Measurements from ENCODE around the gene PSMD7. TPM values are rescaled to one million over a fixed set of nuclear protein-coding genes. Genes with fewer than 3 reads are reported as not detected.

The PSMD7 gene
- total RNA-seq, 2 experiments from 2014 or later: 95.1 to 96.1 TPM

DNA sequence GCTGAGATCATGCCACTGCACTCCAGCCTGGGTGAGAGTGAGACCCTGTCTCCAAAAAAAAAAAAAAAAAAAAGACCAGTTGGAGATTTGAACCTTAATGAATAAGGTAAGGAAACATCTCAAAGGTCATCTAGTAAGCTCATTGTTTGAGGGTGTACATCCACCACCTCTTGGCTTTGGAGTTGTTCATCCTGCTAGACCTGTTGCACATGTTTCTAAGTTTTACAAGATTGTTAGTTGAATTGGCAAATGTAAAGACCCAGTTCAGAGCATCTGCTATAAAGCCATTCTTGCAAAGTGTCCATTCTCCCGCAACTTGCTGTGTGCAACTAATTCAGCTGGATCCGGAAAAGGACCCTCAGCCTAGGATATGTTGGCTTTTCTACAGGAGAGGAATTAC lies 1.5 kb downstream of the PSMD7 start:
- Mint-ChIP-seq H3K36me3 (ENCODE audit: low read depth) (peaks cover 59% of the 10 kb centered on the region), H3K27me3 (ENCODE audit: low read depth) (no peaks in the 10 kb centered on the region), H3K27ac (peak overlapping the region; percentile 96), H3K4me3 (peak overlapping the region; percentile 88), H3K4me1 (ENCODE audit: low read depth) (peaks cover 41% of the 10 kb centered on the region), H3K9me3 (ENCODE audit: insufficient read depth) (no peaks in the 10 kb centered on the region)
- no peak for ATAC-seq
- ChIA-PET CTCF (interaction anchor here (1.7 to 3.4 kb wide), 2 partner anchors 11 to 23 kb away, joined by 5 to 31 read pairs; no protein-coding TSS in a partner anchor), POLR2A (interaction anchor here (1.0 to 1.8 kb wide), 3 partner anchors 8 to 369 kb away, joined by 3 to 10 read pairs (median 8); partner anchors contain the start of gene RFWD3)
- DNase-seq: no peak

DNA sequence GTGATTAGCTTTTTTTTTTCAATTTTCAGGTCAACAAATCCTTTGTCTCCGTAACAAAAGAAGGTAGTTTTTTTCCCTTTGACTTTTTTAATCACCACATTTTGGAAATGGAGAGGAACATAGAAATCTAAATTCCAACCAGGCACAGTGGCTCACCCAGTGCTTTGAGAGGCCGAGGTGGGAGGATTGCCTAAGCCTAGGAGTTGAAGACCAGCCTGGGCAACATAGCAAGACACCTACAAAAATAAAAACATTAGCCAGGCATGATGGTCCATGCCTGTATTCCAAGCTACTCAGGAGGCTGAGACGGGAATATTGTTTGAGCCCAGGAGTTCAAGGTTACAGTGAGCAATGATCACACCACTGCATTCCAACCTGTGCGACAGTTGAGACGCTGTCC lies 5.7 kb downstream of the PSMD7 start:
- peaks cover 30% of the 10 kb centered on the region for H3K4me1 Mint-ChIP-seq (ENCODE audit: low read depth)

DNA sequence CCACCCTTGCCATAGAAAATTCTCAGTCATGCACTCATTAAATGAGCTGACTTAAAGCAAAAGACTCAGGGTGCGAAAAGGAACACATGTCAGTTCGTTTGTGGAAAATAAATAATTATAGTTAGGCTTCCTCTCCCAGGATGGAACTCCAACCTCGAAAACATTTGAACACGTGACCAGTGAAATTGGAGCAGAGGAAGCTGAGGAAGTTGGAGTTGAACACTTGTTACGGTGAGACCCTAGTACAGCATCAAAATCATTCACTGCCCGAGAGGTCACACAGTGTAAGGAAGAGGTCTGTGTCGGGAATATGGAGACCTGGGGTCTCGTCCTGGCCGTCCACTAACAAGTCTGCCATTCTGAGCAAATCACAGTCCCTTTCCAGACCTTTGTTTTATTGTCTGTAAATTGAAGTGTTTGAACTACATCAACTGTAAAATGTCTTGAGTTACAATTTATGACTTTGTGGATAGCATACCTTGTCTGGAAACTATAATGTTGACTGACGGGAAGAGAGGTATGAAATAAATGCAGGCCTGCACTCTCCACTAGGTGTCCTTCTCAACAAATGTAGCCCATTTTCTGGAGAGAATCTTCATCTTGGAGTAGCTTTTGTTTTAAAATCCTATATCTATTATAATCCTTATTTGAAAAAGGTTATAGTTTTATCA lies 7.7 kb downstream of the PSMD7 start:
- ChIA-PET CTCF (interaction anchor here (0.8 to 1.5 kb wide), 5 partner anchors 10 to 558 kb away, joined by 3 to 4 read pairs (median 4); no protein-coding TSS in a partner anchor), POLR2A (no interaction called here)
- Mint-ChIP-seq H3K9me3 (ENCODE audit: insufficient read depth) (no peaks in the 10 kb centered on the region), H3K4me1 (ENCODE audit: low read depth) (peaks cover 14% of the 10 kb centered on the region), H3K27ac (no peak overlapping the region), H3K36me3 (ENCODE audit: low read depth) (peaks cover 69% of the 10 kb centered on the region), H3K27me3 (ENCODE audit: low read depth) (no peaks in the 10 kb centered on the region), H3K4me3 (no peak overlapping the region)
- DNase-seq: no peak
- ATAC-seq: no peak

More for the DNA sequence above, 5.7 kb downstream of the PSMD7 start:
- ATAC-seq (no peak), DNase-seq (no peak)
- Mint-ChIP-seq H3K9me3 (ENCODE audit: insufficient read depth) (no peaks in the 10 kb centered on the region), H3K27me3 (ENCODE audit: low read depth) (no peaks in the 10 kb centered on the region), H3K27ac (no peak overlapping the region), H3K4me3 (no peak overlapping the region), H3K36me3 (ENCODE audit: low read depth) (peaks cover 75% of the 10 kb centered on the region)
- CTCF ChIA-PET: interaction anchor here (0.7 kb wide), 1 partner anchor 147 kb away, joined by 3 read pairs; no protein-coding TSS in a partner anchor
- POLR2A ChIA-PET: no interaction called here

DNA sequence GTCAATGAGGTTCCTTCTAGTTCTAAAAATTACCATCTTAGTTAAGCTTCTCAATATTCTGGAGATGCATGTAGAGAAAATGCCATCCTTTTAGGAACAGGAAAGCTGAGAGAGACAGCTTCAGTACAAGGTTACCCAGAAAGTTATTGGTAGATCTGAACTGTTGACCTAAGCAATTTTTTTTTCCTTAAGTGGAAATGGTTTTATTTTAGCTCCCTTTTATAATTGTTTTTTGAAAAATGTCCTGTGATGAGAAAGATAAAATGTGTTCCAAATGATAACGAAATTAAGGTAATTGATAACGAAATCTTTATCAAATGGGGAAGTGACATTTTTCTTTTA lies 8.2 kb downstream of the PSMD7 start:
- POLR2A ChIA-PET: interaction anchor here (2.0 kb wide), 1 partner anchor 8 kb away, joined by 8 read pairs; the partner anchor contains the start of gene PSMD7
- ATAC-seq (no peak), DNase-seq (no peak)
- Mint-ChIP-seq H3K36me3 (ENCODE audit: low read depth) (peaks cover 65% of the 10 kb centered on the region), H3K27me3 (ENCODE audit: low read depth) (no peaks in the 10 kb centered on the region), H3K4me1 (ENCODE audit: low read depth) (peaks cover 9% of the 10 kb centered on the region), H3K27ac (no peak overlapping the region), H3K9me3 (ENCODE audit: insufficient read depth) (no peaks in the 10 kb centered on the region), H3K4me3 (no peak overlapping the region)
- CTCF ChIA-PET: interaction anchor here (0.8 to 1.5 kb wide), 5 partner anchors 10 to 558 kb away, joined by 3 to 4 read pairs (median 4); no protein-coding TSS in a partner anchor

DNA sequence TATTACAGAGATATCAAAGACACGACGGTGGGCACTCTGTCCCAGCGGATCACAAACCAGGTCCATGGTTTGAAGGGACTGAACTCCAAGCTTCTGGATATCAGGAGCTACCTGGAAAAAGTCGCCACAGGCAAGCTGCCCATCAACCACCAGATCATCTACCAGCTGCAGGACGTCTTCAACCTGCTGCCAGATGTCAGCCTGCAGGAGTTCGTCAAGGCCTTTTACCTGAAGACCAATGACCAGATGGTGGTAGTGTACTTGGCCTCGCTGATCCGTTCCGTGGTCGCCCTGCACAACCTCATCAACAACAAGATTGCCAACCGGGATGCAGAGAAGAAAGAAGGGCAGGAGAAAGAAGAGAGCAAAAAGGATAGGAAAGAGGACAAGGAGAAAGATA lies 8.7 kb downstream of the PSMD7 start:
- POLR2A ChIA-PET: interaction anchor here (2.0 kb wide), 1 partner anchor 8 kb away, joined by 8 read pairs; the partner anchor contains the start of gene PSMD7
- no peaks in the 10 kb centered on the region for H3K27me3 Mint-ChIP-seq (ENCODE audit: low read depth)
- no peak overlapping the region for H3K27ac Mint-ChIP-seq
- H3K4me3 Mint-ChIP-seq: no peak overlapping the region
- DNase-seq: no peak
- ATAC-seq: no peak
- CTCF ChIA-PET: interaction anchor here (0.7 to 1.5 kb wide), 6 partner anchors 8 to 346 kb away, joined by 3 to 5 read pairs (median 4); no protein-coding TSS in a partner anchor
- peaks cover 4% of the 10 kb centered on the region for H3K4me1 Mint-ChIP-seq (ENCODE audit: low read depth)
- H3K9me3 Mint-ChIP-seq (ENCODE audit: insufficient read depth): no peaks in the 10 kb centered on the region
- H3K36me3 Mint-ChIP-seq (ENCODE audit: low read depth): peaks cover 60% of the 10 kb centered on the region

DNA sequence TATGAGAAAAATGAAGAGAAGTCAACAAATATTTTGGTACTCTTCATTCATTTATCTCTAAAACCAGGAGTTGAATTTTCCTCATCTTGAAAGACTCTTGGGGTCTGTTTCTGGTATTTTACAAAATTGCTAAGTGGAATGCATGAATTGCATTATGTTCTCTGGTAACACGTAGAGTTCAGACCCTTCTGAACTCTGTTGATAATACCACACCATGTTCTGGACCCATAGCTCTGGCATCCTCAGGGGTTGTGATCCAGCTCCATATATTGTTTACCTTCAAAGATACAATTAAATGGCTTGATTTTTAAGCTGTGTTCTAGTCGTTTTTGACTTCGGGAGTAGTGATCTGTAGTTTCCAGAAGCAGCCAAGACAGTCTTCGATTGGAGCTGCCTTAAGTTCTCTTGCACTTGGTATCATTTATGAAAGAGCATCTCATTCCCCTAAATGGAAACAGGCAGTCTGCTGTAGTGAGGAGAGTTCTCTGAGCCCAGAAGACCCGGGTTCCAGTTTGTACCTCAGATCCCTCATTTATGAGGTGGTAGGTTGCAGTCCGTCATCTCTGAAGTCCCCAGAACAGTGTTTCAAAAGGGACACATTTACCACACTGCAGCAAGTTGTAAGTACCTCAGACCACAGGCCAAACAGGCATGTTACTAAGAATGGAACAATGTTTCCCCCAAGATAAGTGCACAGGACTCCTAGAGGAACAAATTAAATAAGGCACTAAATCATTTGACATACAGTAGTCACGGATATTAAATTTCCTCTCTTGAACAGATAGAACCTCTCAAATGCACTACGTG lies 9.6 kb downstream of the PSMD7 start:
- ChIA-PET POLR2A (interaction anchor here (2.0 kb wide), 1 partner anchor 9 kb away, joined by 8 read pairs; the partner anchor contains the start of gene PSMD7), CTCF (interaction anchor here (0.7 to 1.3 kb wide), 3 partner anchors 9 to 125 kb away, joined by 3 to 5 read pairs (median 3); no protein-coding TSS in a partner anchor)
- Mint-ChIP-seq H3K4me3 (no peak overlapping the region), H3K4me1 (ENCODE audit: low read depth) (no peaks in the 10 kb centered on the region), H3K27ac (no peak overlapping the region), H3K36me3 (ENCODE audit: low read depth) (peaks cover 51% of the 10 kb centered on the region), H3K9me3 (ENCODE audit: insufficient read depth) (no peaks in the 10 kb centered on the region), H3K27me3 (ENCODE audit: low read depth) (no peaks in the 10 kb centered on the region)
- DNase-seq (no peak), ATAC-seq (no peak)

DNA sequence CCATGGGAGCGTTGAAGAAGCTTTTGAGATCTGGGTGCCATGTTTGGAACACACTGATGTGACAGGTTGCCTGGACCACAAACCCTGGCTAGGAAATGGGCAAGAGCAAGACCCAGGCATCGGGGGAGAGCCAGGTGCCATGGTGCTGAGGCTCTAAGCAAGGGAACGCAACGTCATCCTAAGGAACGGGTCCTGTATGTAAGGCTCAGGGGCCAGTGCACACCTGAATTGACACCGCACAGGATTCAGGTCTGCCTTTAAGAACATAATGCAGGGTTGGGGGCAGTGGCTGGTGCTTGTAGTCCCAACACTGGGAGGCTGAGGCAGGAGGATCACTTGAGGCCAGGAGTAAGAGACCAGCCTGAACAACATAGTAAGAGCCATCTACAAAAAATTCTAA lies 10.8 kb downstream of the PSMD7 start:
- no peak overlapping the region for H3K27ac Mint-ChIP-seq
- CTCF ChIA-PET: interaction anchor here (4.0 kb wide), 1 partner anchor 9 kb away, joined by 31 read pairs; no protein-coding TSS in a partner anchor
- no peaks in the 10 kb centered on the region for H3K4me1 Mint-ChIP-seq (ENCODE audit: low read depth)
- no peaks in the 10 kb centered on the region for H3K9me3 Mint-ChIP-seq (ENCODE audit: insufficient read depth)
- H3K36me3 Mint-ChIP-seq (ENCODE audit: low read depth): peaks cover 42% of the 10 kb centered on the region
- POLR2A ChIA-PET: interaction anchor here (0.6 kb wide), 1 partner anchor 10 kb away, joined by 3 read pairs; no protein-coding TSS in a partner anchor
- no peak for ATAC-seq
- DNase-seq: no peak
- no peak overlapping the region for H3K4me3 Mint-ChIP-seq
- H3K27me3 Mint-ChIP-seq (ENCODE audit: low read depth): no peaks in the 10 kb centered on the region

DNA sequence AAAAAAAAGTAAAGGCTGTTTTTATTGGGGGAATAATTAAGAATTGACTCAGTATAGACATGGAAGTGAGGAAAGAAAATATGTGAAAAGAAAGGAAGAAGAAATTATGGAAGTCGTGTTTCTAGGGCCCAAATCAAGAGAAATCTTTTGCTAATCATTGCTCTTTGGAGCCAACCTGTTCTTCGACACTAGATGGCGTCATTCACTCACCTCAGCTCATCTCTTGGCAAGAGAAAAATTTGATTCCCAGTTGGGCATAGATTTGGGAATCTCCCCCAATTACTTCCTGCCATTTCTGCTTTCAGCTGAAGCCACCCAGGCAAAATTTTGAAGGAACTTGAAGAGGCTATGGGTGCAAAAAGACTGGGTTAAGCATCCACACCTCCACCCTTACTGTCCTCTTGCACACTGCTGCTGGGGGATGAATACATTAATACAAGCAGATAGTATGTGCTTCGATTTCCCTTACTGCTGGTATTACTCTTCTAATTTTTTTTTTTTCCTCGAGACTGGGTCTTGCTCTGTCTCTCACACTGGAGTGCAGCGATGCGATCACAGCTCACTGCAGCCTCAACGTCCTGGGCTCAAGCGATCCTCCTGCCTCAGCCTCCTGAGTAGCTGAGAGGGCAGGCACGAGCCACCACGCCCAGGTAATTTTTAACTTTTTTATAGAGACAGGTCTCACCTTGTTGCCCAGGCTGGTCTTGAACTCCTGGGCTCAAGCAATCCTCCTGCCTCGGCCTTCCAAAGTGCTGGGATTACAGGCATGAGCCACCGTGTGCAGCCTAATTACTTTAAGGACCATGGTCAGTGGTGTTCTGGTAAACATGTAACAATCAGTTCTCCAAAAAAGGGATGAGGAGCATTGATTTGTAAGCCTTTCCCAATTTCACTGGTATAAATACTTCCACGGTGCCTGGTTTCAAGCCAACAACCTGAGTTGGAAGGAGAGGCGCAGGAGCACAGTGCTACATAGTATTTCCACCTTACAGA lies 13.5 kb downstream of the PSMD7 start:
- H3K36me3 Mint-ChIP-seq (ENCODE audit: low read depth): peaks cover 34% of the 10 kb centered on the region
- POLR2A ChIA-PET: no interaction called here
- CTCF ChIA-PET: interaction anchor here (1.0 to 4.0 kb wide), 6 partner anchors 9 to 417 kb away, joined by 3 to 31 read pairs (median 5); no protein-coding TSS in a partner anchor
- H3K27ac Mint-ChIP-seq: no peak overlapping the region
- H3K27me3 Mint-ChIP-seq (ENCODE audit: low read depth): no peaks in the 10 kb centered on the region
- H3K9me3 Mint-ChIP-seq (ENCODE audit: insufficient read depth): no peaks in the 10 kb centered on the region
- H3K4me1 Mint-ChIP-seq (ENCODE audit: low read depth): no peaks in the 10 kb centered on the region
- ATAC-seq (no peak), DNase-seq (peak; percentile 44)
- no peak overlapping the region for H3K4me3 Mint-ChIP-seq

DNA sequence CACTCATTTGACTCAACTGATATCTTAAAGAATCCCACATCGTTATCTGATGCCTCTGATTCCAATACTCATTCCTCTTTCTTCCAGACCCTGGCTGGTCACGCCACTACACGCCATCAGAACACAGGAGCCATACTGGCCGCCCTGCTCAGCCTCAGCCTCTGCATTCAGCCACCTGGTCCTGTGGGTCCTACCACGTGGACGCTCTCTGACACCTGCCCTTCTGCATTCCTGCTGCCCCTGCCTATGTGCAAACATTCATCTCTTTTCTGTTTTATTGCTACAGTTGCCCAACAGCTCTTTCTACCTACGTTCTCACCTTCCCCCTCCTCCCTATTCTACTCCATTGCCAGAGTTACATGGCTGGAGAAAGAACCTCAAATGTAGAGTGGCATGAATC lies 18.4 kb downstream of the PSMD7 start:
- ChIA-PET POLR2A (no interaction called here), CTCF (interaction anchor here (1.9 kb wide), 1 partner anchor 15 kb away, joined by 4 read pairs; no protein-coding TSS in a partner anchor)
- no peak for DNase-seq
- Mint-ChIP-seq H3K4me1 (ENCODE audit: low read depth) (no peaks in the 10 kb centered on the region), H3K27me3 (ENCODE audit: low read depth) (no peaks in the 10 kb centered on the region), H3K9me3 (ENCODE audit: insufficient read depth) (no peaks in the 10 kb centered on the region), H3K36me3 (ENCODE audit: low read depth) (peaks cover 12% of the 10 kb centered on the region), H3K4me3 (no peak overlapping the region), H3K27ac (peak overlapping the region; percentile 18)
- ATAC-seq: no peak

DNA sequence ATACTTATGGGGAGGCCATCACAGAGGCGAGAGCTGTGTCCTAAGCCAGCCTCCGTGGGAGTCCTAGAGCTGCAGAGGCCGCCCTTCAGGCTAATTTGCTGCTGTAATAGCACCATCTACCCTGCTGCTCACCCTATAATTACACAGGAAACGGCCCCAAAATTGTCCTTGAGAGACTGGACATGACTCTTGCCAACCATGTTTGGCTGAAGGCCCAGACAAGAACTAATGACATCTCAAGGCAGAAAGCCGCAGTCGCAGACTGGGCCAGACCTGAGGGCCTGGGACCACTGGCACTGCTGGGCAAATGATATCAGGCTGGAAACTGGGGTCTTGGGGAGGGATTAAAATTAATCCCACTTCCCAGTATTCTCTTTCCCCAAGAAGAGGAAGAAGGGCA lies 24.1 kb downstream of the PSMD7 start:
- no peak for ATAC-seq
- Mint-ChIP-seq H3K9me3 (ENCODE audit: insufficient read depth) (no peaks in the 10 kb centered on the region), H3K36me3 (ENCODE audit: low read depth) (no peaks in the 10 kb centered on the region), H3K4me3 (no peak overlapping the region), H3K27ac (no peak overlapping the region), H3K27me3 (ENCODE audit: low read depth) (no peaks in the 10 kb centered on the region), H3K4me1 (ENCODE audit: low read depth) (no peaks in the 10 kb centered on the region)
- ChIA-PET POLR2A (no interaction called here), CTCF (no interaction called here)
- DNase-seq: no peak

DNA sequence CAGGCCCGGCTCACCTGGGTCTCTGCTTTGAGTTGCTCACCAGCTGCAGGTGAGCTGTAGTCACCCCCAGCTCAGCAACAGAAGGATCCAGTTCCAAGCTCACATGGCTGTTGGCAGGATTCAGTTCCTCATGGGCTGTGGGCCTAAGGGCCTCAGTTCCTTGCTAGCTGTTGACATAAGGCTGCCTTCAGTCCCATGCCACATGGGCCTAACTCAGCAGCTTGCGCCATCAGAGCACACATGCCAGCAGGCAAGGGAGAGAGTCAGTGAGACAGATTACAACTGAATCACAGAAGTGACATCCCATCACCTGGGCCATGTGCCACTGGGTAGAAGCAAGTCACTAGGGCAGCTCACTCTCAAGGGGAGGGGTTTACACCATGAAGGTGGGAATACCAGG lies 24.7 kb downstream of the PSMD7 start:
- no peak for DNase-seq
- Mint-ChIP-seq H3K4me1 (ENCODE audit: low read depth) (no peaks in the 10 kb centered on the region), H3K27me3 (ENCODE audit: low read depth) (no peaks in the 10 kb centered on the region), H3K4me3 (no peak overlapping the region), H3K9me3 (ENCODE audit: insufficient read depth) (no peaks in the 10 kb centered on the region), H3K36me3 (ENCODE audit: low read depth) (peaks cover 3% of the 10 kb centered on the region), H3K27ac (no peak overlapping the region)
- ChIA-PET POLR2A (no interaction called here), CTCF (no interaction called here)
- ATAC-seq: no peak

Measured in activated CD8-positive, alpha-beta T cell treated with anti-CD3 and anti-CD28 coated beads, Interleukin-2, amount 10 ng/mL, durations not matched to agents 7 days and 5 days (primary cell).